HG02870 (cell line): ENCODE results near the gene STK32B.
"Not testable (repeated sequence)": the region's sequence is repeated elsewhere in the genome, so short reads cannot be mapped to it uniquely, and the experiment has no call there.

Experiments
- ATAC-seq: cut with Tn5 transposase; IDR thresholded peaks from one replicate; pipeline ENCODE4 v1.9.1; 2021; ENCODE audit warnings: mild to moderate bottlenecking, moderate library complexity; ENCODE audit not compliant: unreplicated experiment

STK32B gene

DNA sequence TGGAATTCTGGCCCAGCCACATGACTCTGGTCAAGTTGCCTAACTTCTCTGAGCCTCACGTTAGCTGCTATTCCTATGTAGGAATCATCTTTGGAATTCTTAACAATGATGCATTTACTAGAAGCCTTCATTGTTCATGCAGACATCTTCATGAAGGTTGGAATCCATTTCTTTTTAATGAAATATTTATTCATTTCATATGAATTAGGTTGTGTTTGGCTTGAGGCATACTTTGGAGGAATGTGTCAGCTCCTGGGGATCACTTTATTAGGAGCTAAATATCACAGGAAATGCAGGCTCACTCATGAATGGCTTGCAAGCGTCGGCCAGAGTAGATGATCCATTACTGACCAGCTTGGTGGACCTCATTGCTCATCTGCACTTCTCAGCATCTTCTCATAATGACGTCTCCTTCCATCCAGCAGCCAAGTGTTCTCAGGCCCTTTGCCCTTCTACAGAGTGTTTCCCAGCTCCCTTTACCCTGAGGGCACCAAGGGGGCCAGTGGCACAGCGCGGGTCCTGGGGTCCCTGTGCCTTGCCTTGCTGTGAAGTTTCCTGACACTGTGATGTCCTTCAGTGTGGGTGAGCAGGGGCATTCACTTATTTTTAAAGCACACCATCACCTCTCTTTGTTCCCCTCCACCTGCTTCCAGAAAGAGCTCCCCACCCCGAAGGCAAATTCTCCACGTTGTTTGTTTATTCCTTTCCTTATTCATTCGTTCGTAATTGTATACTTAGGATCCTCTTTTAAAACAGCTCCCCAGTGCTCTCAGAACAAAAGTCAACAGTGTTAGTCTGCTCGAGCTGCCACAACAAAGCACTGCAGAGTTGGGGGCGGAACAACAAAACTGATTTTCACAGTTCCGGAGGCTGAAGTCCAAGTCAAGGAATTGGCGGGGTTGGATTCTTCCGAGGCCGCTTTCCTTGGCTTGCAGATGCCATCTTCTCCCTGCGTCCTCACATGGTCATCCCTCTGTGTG, 106.8 kb downstream of the STK32B start:
- no peak for ATAC-seq

DNA sequence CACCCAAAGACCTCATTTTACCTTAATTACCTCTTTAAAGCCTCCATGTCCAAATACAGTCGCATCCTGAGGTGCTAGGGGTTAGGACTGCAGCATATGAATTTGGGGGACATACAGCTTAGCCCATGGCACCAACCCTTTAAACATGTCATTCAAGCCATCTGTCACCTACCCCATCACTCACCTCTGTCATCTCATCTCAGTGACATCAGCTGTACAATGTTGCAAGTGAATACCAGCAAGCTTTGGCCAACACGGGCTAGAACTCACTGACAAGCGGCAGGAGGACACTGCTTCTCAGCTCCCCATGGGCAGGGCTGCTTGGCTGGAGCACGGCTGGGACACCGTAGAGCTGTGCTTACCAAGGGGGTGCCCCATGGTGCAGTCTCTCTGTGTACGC, 107.5 kb downstream of the STK32B start:
- ATAC-seq: no peak

DNA sequence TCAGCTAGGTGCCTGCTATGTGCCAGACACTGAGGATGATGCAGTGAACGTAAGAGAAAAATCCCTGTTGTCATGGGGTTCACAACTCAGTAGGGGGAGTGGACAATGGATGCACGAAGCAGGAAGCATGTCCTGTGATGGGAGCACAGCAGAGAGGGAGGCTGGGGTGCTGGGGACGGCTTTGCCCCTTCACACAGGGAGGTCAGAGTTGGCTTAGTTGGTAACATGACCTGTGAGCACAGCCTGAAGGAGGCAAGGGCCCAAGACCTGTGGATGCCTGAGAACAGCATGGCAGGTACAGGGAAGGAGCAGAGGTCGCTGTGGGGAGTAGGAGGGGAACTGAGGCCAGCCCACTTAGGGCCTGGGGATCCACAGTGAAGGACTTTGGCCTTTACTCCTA, 109.4 kb downstream of the STK32B start:
- no peak for ATAC-seq

DNA sequence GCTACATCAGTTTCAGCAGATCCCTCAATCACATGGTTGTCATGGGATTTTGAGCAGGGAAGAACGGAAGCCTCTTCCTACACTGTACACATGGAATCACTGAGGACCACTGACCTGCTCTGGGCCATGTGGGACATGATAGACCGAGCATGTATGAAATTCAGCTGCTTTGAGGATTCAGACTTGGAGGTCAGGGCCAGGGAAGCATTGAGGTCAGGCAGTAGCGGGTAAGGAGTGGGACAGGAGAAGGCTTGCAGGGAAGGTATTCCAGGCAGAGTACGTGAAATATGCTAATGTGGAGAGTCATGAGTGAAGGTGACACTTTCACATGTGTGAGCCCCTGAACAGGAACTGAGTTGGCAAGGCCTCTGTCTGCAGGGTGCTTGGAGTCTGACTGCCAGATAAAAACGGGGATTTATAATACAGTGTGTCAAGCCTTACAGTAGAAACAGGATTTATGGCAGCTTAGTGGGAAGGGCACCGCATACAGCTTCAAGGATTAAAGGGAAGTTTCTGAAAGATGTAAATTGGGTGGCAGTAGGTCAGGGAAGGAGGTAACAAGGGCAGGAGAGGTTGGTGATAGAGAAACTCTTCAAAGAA, 111.7 kb downstream of the STK32B start:
- ATAC-seq: no peak

DNA sequence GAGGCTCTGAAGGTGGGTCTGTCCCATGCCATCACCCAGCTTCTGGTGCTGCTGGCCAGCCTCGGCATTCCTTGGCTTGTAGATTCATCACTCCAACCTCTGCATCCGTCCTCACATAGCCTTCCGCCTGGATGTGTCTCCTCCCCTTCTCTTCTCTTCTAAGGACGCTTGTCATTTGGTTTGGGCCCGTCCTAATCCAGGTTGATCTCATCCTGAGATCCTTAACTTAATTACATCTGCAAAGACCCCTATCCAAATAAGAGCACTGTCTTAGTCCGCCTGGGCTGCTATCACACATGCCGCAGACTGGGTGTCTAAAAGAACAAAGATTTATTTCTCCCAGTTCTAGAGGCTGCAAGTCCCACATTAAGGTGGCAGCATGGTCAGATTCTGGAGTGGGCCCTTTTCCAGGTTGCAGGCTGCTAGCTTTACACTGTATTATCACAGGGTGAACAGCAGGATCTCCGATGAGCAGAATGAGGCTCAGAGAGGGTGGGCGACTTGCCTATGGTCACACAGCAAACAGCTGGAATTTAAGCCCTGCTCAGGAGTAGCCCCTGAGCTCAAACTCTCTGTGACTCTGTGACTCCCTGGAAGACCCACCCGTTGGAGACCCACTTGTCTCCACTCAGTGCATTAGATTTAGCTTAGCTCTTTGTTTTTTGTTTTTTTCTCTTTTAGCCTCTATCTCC, 113.1 kb downstream of the STK32B start:
- no peak for ATAC-seq

DNA sequence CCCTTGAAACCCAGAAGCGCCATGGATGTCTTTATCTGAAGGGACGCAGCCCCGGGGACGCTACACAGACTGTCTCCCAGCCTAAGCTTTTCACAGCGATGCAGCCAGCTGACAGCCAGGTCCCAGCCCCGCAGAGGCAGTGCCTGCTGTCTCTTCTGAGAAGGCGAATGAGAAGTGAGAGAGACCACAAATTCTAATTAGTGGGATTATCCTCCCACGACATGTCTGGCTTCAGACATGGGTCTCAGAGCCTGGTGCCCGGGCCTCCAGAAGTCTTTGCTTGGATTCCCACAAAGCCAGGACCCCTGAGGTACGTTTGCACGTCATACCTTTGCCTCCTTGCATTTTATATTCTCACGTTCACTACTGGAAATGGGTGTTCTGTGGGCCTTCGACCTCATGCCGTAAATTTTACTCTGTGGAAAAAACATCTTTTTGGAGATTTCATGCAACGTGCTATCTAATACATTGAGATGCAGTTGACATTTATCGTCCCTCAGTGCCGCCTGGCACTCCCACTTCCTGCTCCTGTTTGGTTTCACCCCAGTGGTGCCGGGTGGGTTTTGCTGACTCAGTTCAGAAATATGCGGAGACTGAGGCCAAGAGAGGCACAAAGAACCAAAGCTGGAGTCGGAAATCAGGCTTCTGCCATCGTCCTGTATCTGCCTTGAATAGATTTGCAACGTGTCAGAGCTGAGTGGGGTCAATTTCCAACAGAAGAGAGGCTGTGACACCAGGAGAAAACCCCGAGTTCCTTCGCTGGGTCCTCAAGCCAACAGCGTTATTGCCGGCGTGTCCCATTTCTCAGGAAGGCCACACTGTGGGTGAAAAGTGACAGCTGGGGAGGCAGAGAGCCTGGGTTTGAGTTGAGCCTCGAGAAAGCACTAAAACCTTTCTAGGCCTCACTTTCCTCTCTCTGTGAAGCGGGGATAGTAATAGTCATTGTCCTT, 114.4 kb downstream of the STK32B start:
- no peak for ATAC-seq

DNA sequence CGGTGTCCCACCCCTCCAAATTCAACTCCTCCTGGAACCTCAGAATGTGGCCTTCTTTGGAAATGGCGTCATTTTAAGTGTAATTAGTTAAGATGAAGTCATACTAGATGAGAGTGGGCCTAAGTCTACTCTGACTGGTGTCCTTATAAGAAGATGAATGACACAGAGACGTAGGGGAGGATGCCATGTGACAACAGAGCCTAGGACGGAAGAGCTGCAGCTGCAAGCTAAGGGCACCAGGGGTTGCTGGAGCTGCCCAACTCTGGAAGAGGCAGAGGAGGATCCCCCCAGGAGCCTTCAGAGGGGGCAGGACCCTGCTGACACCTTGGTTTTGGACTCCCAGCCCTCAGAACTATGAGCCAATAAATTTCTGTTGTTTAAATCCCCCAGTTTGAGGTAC, 115.1 kb downstream of the STK32B start:
- ATAC-seq: no peak

DNA sequence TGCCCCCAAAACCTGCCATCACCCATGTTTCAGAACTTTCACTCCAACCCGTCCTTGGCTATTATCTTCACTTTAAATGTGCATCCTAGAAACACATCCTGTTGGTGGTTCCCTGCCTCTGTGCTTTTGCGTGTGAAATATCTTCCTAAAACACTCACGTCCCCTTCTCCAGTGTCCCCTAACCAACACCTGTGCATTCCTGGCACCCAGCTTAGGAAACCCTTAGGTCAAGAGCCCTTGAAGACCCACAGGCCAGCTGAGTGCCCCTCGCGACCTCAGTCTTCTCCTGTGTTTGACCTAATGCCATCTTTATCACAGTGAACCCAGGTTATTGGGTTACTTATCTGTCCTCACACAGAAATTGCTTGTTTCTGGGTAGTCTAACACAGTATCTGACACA, 117.6 kb downstream of the STK32B start:
- no peak for ATAC-seq

DNA sequence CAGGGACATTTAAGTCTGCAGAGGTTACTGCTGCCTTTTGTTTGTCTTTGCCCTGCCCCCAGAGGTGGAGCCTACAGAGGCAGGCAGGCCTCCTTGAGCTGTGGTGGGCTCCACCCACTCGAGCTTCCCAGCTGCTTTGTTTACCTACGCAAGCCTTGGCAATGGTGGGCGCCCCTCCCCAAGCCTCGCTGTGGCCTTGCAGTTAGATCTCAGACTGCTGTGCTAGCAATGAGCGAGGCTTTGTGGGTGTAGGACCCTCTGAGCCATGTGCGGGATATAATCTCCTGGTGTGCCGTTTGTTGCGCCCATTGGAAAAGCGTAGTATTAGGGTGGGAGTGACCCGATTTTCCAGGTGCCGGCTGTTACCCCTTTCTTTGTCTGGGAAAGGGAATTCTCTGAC, 124.6 kb downstream of the STK32B start:
- ATAC-seq: not testable (repeated sequence)

DNA sequence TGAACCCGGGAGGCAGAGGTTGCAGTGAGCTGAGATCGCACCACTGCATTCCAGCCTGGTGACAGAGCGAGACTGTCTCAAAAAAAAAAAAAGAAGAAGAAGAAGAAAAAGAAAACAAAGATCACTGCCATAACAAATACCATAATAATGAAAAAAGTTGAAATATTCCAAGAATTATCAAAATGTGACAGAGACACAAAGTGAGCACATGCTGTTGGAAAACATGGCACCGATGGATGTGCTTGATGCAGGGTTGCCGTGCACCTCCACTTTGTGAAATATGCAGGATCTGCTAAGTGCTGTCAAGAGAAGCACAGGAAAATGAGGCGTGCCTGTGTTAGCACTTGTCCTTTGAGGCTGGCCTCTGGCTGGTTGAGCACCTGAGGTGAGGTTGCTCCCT, 133.3 kb downstream of the STK32B start:
- no peak for ATAC-seq

DNA sequence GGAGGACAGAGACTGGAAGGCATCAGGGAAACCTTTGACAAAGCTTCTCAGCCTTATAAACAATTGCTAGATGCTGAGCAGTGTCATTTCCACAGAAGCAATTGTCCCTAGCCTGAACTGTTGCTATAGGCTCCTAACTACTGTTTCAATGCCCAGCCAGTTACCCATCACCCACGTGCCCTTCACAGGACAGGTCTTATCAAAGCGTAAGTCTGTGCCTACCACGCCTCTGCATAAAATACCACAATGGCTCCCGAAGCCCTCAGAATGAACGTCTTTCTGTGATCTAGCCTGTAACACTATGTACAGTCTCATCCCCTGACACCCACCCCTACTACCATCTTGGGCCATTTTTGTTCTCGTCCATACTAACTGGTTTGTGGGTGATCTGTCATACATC, 134.3 kb downstream of the STK32B start:
- ATAC-seq: no peak

DNA sequence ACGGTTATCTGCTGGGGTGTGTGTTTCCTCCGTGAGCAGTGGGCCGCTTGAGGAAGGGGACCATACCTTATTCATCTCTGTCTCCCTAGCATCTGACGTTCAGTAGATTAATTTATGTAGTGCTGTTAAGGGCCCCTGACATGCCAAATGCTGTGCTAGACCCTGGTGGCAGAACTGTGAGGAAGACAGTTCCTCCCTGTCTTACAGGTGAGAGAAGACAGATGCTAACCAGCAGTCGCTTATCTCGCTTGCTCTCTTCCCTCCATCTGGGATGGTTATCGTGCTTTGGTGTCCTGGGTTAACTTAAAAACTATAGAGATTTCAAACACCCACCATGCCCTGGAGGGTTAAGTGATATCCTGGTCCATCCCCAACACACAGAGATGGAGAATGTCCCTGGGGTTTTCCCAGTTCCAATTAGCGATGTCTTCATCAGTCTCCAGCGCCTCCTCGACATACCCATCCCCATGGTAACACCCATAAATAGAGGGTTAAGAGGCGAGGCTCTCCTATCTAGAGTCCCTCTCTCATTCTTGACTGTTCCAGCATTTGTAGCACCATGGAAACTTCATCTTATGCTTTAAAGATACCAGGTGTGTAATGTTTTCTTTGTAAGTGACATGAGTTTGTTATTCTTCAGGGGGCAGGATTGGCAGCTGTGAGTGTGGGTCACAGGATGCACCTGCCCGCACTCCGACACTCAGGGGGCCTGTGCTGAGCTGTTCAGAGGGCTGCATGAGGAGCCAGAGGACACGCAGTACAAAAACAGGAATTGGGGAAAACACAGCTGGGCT, 135.2 kb downstream of the STK32B start:
- no peak for ATAC-seq

DNA sequence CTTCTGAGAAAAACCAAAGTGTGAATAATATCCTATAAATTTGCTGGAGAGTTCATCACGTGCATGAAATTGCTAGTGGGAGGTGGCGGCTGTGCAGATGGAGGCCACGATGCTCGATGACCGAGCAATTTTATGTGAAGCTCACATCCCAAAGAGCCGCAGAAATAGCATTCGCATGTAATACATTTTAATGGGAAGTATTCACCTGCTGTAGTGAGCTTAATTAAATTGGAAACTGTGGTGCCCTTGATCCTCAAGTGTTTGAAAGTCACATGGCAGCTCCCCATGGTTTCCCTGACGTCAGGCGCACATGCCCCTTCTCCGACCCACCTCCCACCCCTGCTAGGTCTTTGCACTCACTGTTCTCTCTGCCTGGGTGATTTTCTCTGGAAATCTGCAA, 136.8 kb downstream of the STK32B start:
- no peak for ATAC-seq

DNA sequence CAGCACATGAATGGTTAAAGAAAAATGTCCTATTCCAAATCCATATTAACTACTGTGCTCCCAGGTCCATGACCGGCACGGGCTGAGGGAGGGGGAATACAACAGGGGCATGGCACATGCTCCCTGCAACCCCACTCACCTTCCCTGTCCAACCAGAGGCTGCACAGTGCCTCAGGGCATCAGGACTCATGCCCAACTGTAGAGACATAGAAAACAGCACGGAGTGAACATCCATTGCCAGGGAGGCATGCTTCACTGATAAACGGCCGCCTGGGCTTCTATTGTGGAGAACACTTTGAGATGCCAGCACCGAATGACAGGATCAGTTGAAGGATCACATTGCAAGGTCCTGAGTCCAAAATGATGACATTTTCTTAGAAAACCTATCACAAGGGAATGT, 140.6 kb downstream of the STK32B start:
- no peak for ATAC-seq

DNA sequence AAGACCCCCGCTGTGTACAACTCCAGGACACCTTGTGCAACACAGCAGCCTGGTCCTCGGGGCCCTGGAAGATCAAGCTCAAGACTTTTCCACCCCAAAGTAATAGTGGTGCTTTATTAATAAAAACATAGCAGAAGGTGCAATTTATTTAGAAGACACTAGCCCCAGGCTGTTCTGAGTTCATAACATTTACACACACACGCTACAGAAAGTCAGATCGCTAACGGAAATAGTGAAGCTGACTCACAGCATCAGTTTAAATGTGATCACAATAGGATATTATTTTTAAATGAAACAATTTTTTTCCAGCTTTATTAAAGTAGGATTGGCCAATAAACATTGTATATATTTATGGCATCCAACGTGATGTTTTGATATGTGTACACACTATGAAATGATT, 141.0 kb downstream of the STK32B start:
- ATAC-seq: no peak

DNA sequence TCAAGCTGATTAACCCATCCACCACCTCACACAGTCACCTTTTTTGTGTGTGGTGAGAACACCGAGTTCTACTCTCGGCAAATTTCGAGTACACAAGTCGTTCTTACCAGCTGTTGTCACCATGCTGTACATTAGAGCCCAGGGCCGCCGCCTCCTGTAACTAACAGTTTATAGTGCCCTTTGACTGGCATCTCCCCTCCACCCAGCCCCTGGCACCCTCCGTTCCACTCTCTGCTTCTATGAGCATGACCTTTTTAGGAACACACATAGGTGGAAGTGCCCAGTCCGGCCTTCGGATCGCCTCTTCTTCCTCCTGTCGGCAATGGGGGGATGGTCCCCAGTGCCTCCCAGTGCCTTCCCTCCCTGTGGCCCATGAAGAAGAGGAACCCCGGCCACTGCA, 141.4 kb downstream of the STK32B start:
- no peak for ATAC-seq

DNA sequence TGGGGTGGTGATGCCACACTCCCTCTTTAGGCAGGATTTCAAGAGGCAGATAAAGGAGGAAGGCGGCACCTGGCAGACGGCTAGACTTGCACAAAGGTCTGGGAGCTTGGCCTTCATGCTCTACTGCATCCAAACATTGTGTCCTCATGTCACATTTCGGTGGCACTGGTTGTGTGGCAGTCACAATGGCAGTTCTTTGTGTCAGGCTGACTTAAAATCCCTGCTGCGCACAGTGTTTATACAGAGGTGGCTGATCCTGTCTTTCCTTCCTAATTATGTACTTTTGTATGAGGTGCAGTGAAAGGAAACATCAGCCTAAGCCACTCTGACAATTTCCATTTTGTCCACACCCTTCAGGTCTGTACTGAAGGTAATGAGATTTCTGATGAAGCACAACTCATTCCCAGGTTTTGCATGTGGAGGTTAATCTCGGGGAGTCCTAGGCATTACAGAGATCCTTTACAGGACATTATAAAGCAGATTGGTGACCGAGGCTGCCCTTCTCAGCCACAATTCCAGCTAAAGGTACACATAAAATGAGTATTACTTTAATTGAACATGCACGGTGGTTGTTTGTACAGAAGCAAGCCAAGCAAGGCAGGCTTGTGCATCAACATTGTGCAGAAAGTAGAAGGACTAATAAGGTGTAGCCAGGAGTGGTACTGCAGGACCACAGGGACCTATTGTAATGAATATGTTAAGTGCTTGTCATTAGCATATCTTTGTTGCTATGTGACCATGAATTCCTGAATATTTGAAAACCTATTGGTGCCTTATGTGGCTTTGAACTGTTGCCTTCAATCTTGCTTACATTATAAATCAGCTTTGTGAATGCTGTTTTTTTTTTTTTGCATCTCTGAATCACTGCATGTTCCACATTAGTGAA, 147.6 kb downstream of the STK32B start:
- ATAC-seq: no peak

DNA sequence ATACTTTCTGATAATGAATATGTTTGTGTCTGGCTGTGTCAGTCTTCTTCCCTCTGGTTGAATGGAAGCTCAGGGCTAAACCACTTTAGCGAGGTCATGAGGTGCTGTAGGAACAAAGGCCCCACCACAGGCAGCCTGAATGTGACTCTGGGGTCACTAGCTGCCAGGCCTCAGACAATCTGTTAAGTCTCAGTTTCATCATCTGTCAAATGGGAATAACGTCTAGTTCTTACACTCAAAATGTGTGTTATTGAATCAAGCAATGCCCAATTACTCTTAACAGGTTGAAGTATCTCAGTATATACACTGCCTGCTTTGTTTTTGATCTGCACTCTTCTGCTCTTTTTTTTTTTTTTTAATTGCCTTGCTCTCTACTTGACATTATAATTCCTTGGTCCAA, 148.6 kb downstream of the STK32B start:
- no peak for ATAC-seq

DNA sequence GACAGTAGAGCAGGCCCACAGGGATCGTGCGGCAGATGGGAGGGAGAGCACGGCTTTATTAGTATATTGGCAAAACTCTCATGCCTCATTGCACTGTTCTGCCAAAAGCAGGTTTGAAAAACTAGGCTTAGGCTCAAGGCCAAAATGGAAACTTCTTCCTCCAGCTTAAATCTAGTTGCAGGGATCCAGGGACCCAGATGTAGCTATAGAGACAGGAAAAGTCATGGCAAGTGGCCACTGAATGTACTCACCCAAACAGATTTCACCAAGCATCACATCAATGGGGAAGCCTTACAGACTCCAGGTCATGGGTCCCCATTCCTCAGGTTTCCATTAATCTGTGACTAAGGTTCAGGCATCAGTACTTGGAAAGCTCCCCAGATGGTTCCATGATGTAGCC, 149.2 kb downstream of the STK32B start:
- ATAC-seq: no peak
